HepG2 (cell line): ENCODE data around the gene MOGAT3.

ENCODE experiments used
- BHLHE40 ChIP-seq: IDR thresholded peaks from 2 replicates; pipeline ENCODE4 v1.6.1; 2011; ENCODE audit warnings: low read length, improper control_type of control experiment
- CTCF ChIP-seq: sonication (generic); formaldehyde crosslinking; IDR thresholded peaks from 2 replicates; pipeline ENCODE4 v1.5.0; 2020; ENCODE audit warnings: mild to moderate bottlenecking, missing genetic modification reagents, moderate library complexity
- EP300 ChIP-seq, 3 experiments: sonication (generic) in 1 of 3; formaldehyde crosslinking in 1 of 3; IDR thresholded peaks; 2 replicates each; pipeline versions ENCODE4 v1.5.1 to v1.6.1; 2011 to 2020; ENCODE audit warnings: low read depth in 2 of 3, low read length in 2 of 3, borderline replicate concordance in 1 of 3, improper control_type of control experiment in 1 of 3, mild to moderate bottlenecking in 1 of 3, missing genetic modification reagents in 1 of 3, moderate library complexity in 1 of 3
- POLR2A ChIP-seq, 2 experiments: IDR thresholded peaks; 2 replicates each; pipeline ENCODE4 v1.6.1; 2011; ENCODE audit warnings: low read depth in 2 of 2, low read length in 2 of 2, mild to moderate bottlenecking in 1 of 2, moderate library complexity in 1 of 2; ENCODE audit not compliant: insufficient read depth in 1 of 2
- SETDB1 ChIP-seq: sonication (generic); formaldehyde crosslinking; IDR thresholded peaks from 2 replicates; pipeline ENCODE4 v1.5.1; 2020; ENCODE audit warnings: missing genetic modification reagents, mild to moderate bottlenecking, borderline replicate concordance
- ZNF225 ChIP-seq: sonication (generic); formaldehyde crosslinking; IDR thresholded peaks from 2 replicates; pipeline ENCODE4 v1.4.0; 2020; ENCODE audit warnings: mild to moderate bottlenecking, missing genetic modification reagents
- TF ChIP-seq, protein P1 (sequence below): IDR thresholded peaks from 2 replicates; pipeline ENCODE4 v1.6.1; 2012; ENCODE audit warnings: inconsistent platforms
- TF ChIP-seq, protein P2 (sequence below): sonication (generic); formaldehyde crosslinking; IDR thresholded peaks from 2 replicates; pipeline ENCODE4 v1.5.1; 2020; ENCODE audit warnings: missing genetic modification reagents, mild to moderate bottlenecking, borderline replicate concordance
- TF ChIP-seq, protein P3 (sequence below): sonication (generic); formaldehyde crosslinking; IDR thresholded peaks from 2 replicates; pipeline ENCODE4 v1.4.0; 2020; ENCODE audit warnings: missing genetic modification reagents

- TF ChIP-seq POLR2A (IDR thresholded peaks at IDR 0.05; ENCODE audit: insufficient read depth in 1 of 2, low read depth in 2 of 2, low read length in 2 of 2) (peak in 1 of 2 experiments; percentile 26; a peak in 1 of 4 replicates), CTCF (CRISPR knock-in tag) (no peak), EP300 (IDR thresholded peaks at IDR 0.05; ENCODE audit: low read depth in 2 of 2, low read length in 2 of 2) (no peak), EP300 (CRISPR knock-in tag; IDR thresholded peaks at IDR 0.05; ENCODE audit: borderline replicate concordance) (no peak), BHLHE40 (no peak), ZNF225 (CRISPR knock-in tag) (no peak), SETDB1 (CRISPR knock-in tag) (no peak)
- TF ChIP-seq, protein P1, sequence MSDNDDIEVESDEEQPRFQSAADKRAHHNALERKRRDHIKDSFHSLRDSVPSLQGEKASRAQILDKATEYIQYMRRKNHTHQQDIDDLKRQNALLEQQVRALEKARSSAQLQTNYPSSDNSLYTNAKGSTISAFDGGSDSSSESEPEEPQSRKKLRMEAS = no peak
- TF ChIP-seq, protein P2, sequence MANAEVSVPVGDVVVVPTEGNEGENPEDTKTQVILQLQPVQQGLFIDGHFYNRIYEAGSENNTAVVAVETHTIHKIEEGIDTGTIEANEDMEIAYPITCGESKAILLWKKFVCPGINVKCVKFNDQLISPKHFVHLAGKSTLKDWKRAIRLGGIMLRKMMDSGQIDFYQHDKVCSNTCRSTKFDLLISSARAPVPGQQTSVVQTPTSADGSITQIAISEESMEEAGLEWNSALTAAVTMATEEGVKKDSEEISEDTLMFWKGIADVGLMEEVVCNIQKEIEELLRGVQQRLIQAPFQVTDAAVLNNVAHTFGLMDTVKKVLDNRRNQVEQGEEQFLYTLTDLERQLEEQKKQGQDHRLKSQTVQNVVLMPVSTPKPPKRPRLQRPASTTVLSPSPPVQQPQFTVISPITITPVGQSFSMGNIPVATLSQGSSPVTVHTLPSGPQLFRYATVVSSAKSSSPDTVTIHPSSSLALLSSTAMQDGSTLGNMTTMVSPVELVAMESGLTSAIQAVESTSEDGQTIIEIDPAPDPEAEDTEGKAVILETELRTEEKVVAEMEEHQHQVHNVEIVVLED (CRISPR knock-in tag) = no peak
- TF ChIP-seq, protein P3, sequence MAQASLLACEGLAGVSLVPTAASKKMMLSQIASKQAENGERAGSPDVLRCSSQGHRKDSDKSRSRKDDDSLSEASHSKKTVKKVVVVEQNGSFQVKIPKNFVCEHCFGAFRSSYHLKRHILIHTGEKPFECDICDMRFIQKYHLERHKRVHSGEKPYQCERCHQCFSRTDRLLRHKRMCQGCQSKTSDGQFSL (CRISPR knock-in tag) = no peak
Measured at GRCh38 chr7:101231644-101232043, 30.8 kb upstream of the MOGAT3 start.
